Endothelial cell (in vitro differentiated cells): Measurements from ENCODE around the gene MKNK2. TPM values are rescaled to one million over a fixed set of nuclear protein-coding genes. Genes with fewer than 3 reads are reported as not detected.

Source experiments
- DNase-seq: peaks from one replicate; pipeline ENCODE4 v3.0.0; 2021; ENCODE audit warnings: low spot score
- H3K27ac Mint-ChIP-seq: one replicate; pipeline ENCODE4 v1.8.0; 2021; ENCODE audit warnings: mixed read lengths, inconsistent platforms; ENCODE audit not compliant: unreplicated experiment
- H3K27me3 Mint-ChIP-seq: one replicate; pipeline ENCODE4 v1.8.0; 2021; ENCODE audit warnings: mild to moderate bottlenecking, moderate library complexity, mixed read lengths, inconsistent platforms; ENCODE audit not compliant: unreplicated experiment
- H3K36me3 Mint-ChIP-seq: one replicate; pipeline ENCODE4 v1.8.0; 2021; ENCODE audit warnings: mild to moderate bottlenecking, low read depth, mixed read lengths, inconsistent platforms; ENCODE audit not compliant: unreplicated experiment
- H3K4me1 Mint-ChIP-seq: one replicate; pipeline ENCODE4 v1.8.0; 2021; ENCODE audit warnings: mild to moderate bottlenecking, mixed read lengths, inconsistent platforms; ENCODE audit not compliant: unreplicated experiment
- H3K4me3 Mint-ChIP-seq: one replicate; pipeline ENCODE4 v1.8.0; 2021; ENCODE audit warnings: mild to moderate bottlenecking, mixed read lengths, inconsistent platforms; ENCODE audit not compliant: unreplicated experiment
- H3K9me3 Mint-ChIP-seq: one replicate; pipeline ENCODE4 v1.8.0; 2021; ENCODE audit warnings: mixed read lengths, inconsistent platforms; ENCODE audit not compliant: unreplicated experiment
- total RNA-seq: library from RNA; stranded (reverse); fragmentation: NEBNext Ultra II Directional; extraction: Animal tissue kit (Norgen Biotek cat#: 25700); gene quantifications from one replicate; pipeline ENCODE4 v1.2.1, GENCODE V29; 2021; ENCODE audit not compliant: unreplicated experiment
- TF ChIP-seq, protein P1 (sequence below): fragments of 200-600 bp; sonication (generic); IDR thresholded peaks from one replicate; pipeline ENCODE4 v1.5.0; 2021; ENCODE audit warnings: antibody characterized with exemption; ENCODE audit not compliant: unreplicated experiment

The MKNK2 gene
- total RNA-seq, 1 donor from 2014 or later: 228 TPM

DNA sequence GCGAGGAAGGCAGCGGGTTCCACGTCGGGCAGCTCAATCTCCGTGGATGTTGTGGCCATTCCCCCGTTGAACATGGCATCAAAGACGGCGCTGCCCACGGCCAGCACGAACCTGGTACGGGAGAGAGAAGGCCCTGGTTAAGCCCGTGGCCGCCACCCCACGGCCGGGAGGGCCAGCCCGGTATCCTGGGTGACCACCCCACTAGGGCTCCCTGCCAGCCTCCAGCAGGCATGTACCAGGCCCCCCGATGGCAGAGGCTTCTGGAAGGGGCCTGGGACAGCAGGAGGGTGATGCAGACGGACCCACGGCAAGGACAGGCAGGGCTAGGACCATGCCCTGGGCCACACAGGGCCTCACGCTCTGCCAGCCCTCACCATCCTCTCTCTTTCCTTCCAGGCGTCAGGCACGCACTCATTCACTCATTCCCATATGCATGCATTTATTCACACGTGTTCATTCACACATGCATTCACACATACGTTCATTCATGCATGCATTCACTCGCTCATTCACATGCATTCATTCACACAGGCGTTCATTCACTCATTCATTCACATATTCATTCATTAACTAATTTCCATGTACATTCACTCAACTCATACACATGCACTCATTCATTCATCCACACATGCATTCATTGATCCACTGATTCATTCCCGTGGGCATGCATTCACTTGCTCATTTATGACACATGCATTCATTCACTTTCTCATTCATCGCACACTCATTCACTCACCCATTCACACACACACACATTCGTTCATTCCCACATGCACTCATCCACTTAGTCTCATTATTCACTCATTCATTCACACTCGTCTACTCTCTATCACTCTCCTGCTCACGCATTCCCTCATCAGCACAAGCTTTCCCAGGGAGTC, 53.5 kb downstream of the MKNK2 start:
- Mint-ChIP-seq H3K4me3 (peak overlapping the region; percentile 48), H3K27me3 (peaks cover 8% of the 10 kb centered on the region), H3K4me1 (no peaks in the 10 kb centered on the region), H3K36me3 (peaks cover 23% of the 10 kb centered on the region), H3K9me3 (no peaks in the 10 kb centered on the region), H3K27ac (peak overlapping the region; percentile 7)
- DNase-seq: no peak
- TF ChIP-seq, protein P1, sequence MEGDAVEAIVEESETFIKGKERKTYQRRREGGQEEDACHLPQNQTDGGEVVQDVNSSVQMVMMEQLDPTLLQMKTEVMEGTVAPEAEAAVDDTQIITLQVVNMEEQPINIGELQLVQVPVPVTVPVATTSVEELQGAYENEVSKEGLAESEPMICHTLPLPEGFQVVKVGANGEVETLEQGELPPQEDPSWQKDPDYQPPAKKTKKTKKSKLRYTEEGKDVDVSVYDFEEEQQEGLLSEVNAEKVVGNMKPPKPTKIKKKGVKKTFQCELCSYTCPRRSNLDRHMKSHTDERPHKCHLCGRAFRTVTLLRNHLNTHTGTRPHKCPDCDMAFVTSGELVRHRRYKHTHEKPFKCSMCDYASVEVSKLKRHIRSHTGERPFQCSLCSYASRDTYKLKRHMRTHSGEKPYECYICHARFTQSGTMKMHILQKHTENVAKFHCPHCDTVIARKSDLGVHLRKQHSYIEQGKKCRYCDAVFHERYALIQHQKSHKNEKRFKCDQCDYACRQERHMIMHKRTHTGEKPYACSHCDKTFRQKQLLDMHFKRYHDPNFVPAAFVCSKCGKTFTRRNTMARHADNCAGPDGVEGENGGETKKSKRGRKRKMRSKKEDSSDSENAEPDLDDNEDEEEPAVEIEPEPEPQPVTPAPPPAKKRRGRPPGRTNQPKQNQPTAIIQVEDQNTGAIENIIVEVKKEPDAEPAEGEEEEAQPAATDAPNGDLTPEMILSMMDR: no peak

DNA sequence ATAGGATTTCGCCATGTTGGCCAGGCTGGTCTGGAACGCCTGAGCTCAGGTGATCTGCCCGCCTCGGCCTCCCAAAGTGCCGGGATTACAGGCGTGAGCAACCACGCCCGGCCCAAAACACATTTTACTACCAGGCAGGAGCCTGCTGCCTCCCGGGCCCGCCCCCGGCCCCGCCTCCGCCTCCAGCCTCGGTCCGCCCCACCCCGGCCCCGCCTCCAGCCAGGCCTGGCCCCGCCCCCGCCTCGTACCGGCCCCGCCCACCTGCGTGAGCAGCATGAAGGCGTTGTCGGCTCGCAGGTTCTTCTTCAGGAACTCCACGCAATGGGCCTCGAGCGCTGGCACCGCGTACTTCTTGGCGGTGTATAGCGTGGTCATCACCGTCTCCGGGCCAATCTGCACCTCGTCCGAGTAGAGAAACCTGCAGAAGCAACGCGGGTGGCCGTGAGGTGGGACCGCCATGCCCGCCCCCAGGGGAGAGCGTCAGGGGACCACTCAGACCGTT, 58.2 kb downstream of the MKNK2 start:
- Mint-ChIP-seq H3K4me3 (no peak overlapping the region), H3K4me1 (no peaks in the 10 kb centered on the region), H3K27me3 (peaks cover 9% of the 10 kb centered on the region), H3K27ac (no peak overlapping the region), H3K9me3 (no peaks in the 10 kb centered on the region), H3K36me3 (peaks cover 20% of the 10 kb centered on the region)
- TF ChIP-seq, protein P1: no peak
- no peak for DNase-seq

DNA sequence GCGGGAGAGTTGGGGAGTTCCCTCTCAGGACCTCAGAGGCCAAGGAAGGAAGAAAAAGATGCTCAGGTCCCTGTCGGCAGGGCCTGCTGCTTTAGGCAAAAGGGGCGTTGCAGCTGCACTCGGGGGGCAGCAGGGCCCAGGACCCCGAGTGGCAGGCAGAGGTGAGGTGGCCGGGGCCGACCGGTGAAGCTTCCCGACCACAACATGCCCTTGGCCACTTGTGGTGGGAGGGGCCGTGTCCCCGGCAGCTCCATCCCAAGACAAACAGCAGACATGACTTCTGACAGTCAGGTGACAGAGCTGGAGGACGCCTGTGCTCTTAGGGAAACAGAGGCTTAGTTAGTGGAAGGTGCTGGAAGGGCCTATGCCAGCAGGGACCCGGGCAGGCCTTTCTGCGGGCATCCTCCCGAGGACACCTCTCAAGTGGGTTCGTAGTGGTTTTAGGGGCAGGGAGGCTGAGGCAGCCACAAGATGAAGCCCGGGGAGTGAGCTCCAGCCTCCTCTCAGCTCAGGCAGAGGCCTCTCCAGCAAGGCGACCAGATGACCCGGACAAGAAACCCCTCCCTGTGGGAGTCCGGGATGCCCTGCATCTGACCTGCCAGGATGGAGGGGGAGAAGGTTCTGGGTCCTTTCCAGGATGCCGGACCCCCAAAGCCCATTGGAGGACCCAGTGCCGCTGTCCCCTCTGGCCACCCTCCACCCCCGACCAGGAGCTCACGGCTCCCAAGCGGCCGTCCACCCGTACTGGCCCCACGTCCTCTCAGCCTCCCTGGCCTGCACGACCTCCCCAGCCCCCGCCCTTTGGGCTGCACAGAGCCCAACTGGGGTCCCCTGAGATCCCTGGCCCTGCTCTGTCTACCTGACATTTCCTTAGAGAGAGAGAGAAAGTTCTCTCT, 59.8 kb downstream of the MKNK2 start:
- H3K27ac Mint-ChIP-seq: no peak overlapping the region
- H3K4me1 Mint-ChIP-seq: no peaks in the 10 kb centered on the region
- TF ChIP-seq, protein P1: no peak
- H3K27me3 Mint-ChIP-seq: peaks cover 5% of the 10 kb centered on the region
- DNase-seq: no peak
- peaks cover 13% of the 10 kb centered on the region for H3K36me3 Mint-ChIP-seq
- H3K9me3 Mint-ChIP-seq: no peaks in the 10 kb centered on the region
- no peak overlapping the region for H3K4me3 Mint-ChIP-seq

DNA sequence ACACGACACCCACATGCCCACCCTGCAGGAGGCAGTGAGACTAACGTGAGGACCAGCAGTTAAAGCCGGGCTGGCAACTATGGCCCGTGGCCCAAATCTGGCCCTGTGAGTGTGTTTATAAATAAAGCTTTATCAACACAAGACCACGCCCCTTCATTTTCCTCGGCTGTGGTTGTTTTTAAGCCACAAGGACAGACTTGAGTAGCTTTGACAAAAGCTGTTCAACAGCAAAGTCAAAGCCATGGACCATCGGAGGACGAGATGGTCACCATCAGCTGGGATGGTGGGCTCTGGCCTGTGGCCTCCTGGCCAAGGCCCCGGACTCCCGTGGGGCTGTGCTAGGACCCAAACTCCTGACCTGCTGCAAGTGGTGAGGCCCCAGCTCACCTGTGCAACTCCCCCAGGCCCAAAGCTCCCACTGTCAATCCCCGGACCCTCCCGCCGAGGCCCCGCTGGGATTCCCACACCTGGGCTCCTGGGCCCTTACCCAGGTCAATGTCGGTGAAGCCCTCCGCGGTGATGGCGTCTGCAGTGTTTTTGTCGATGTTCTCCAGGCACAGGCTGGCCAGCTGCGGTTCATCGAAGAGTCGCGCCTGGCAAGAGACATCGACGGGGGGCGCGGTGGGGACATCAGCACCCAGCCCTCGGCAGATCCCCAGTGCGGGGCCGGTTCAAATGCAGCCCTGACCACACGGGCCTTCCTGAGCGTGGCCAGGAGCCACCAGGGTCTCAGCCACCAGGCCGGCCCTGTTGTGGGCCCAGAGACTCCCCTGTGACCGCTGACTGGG, 60.6 kb downstream of the MKNK2 start:
- Mint-ChIP-seq H3K27ac (no peak overlapping the region), H3K4me3 (no peak overlapping the region), H3K36me3 (peaks cover 7% of the 10 kb centered on the region), H3K4me1 (no peaks in the 10 kb centered on the region), H3K9me3 (no peaks in the 10 kb centered on the region), H3K27me3 (peaks cover 3% of the 10 kb centered on the region)
- DNase-seq: no peak
- TF ChIP-seq, protein P1: no peak
